ENCODE data around the gene FCHSD2. TPM values are rescaled to one million over a fixed set of nuclear protein-coding genes. Genes with fewer than 3 reads are reported as not detected.
A peak's percentile ranks its signal among the peaks of the same experiment; 100 is the strongest.

FCHSD2 gene
- polyA plus RNA-seq, 3 donors: 14.5 to 43.5 (median 16.6) TPM

DNA sequence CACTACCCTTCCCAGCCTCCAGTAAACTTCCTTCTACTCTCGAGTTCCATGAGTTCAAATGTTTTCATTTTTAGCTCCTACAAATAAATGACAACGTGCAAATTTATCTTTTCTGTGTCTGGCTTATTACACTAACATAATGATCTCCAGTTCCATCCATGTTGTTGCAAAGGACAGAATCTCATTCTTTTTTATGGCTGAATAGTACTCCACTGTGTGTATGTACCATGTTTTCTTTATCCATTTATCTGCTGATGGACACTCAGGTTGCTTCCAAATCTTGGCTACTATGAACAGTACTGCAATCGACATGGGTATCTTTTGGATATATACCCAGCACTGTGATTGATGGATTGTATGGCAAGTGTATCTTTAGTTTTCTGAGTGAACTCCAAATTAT is 34.5 kb downstream of the FCHSD2 start:
- intact Hi-C loops (cut with micrococcal nuclease): no loop called here
- Mint-ChIP-seq H3K27ac (no peak overlapping the region), H3K36me3 (peaks cover 8 to 15% of the 10 kb centered on the region in 2 donors), H3K4me3 (no peak overlapping the region), H3K9me3 (peaks cover 8 to 20% (median 14%) of the 10 kb centered on the region in 7 donors), H3K4me1 (peaks cover 3% of the 10 kb centered on the region), H3K27me3 (ENCODE audit: low read depth in 3 of 3) (no peaks in the 10 kb centered on the region)
- Histone ChIP-seq H3K27ac (ENCODE audit: low read depth in 1 of 2, low read length in 2 of 2) (no peak overlapping the region), H2AFZ (ENCODE audit: insufficient read depth, low read depth, low read length, poor library complexity, severe bottlenecking) (no peak overlapping the region), H3K9ac (ENCODE audit: insufficient read depth, low read length, poor library complexity, severe bottlenecking) (no peak overlapping the region), H3K4me2 (replicated peaks; ENCODE audit: extremely low read depth, low read length, poor library complexity, severe bottlenecking) (no peak overlapping the region), H3K9me3 (replicated peaks in 1 of 2; ENCODE audit: control insufficient read depth in 1 of 2, insufficient read depth in 1 of 2, low read length in 2 of 2) (peaks cover 0 to 5% of the 10 kb centered on the region in 2 donors), H4K20me1 (ENCODE audit: insufficient read depth, low read length) (peaks cover 33% of the 10 kb centered on the region), H3K4me3 (replicated peaks in 1 of 3; ENCODE audit: low read depth in 2 of 3, low read length in 3 of 3) (no peak overlapping the region), H3K79me2 (ENCODE audit: insufficient read depth, low read length) (peaks cover 53% of the 10 kb centered on the region), H3K27me3 (ENCODE audit: control insufficient read depth in 2 of 2, insufficient read depth in 2 of 2, low read length in 2 of 2) (no peaks in the 10 kb centered on the region), H3K4me1 (ENCODE audit: control insufficient read depth in 1 of 2, insufficient read depth in 2 of 2, low read length in 2 of 2) (no peaks in the 10 kb centered on the region), H3K36me3 (replicated peaks in 1 of 2; ENCODE audit: control insufficient read depth in 1 of 2, insufficient read depth in 2 of 2, low read length in 2 of 2) (peaks cover 0 to 15% of the 10 kb centered on the region in 2 donors)
- TF ChIP-seq, protein P1, sequence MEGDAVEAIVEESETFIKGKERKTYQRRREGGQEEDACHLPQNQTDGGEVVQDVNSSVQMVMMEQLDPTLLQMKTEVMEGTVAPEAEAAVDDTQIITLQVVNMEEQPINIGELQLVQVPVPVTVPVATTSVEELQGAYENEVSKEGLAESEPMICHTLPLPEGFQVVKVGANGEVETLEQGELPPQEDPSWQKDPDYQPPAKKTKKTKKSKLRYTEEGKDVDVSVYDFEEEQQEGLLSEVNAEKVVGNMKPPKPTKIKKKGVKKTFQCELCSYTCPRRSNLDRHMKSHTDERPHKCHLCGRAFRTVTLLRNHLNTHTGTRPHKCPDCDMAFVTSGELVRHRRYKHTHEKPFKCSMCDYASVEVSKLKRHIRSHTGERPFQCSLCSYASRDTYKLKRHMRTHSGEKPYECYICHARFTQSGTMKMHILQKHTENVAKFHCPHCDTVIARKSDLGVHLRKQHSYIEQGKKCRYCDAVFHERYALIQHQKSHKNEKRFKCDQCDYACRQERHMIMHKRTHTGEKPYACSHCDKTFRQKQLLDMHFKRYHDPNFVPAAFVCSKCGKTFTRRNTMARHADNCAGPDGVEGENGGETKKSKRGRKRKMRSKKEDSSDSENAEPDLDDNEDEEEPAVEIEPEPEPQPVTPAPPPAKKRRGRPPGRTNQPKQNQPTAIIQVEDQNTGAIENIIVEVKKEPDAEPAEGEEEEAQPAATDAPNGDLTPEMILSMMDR (IDR thresholded peaks at IDR 0.05): no peak
- WGBS (ENCODE audit: insufficient coverage): 85% methylated on average over 2 of the region's 3 CpGs
- DNase-seq: no peak

DNA sequence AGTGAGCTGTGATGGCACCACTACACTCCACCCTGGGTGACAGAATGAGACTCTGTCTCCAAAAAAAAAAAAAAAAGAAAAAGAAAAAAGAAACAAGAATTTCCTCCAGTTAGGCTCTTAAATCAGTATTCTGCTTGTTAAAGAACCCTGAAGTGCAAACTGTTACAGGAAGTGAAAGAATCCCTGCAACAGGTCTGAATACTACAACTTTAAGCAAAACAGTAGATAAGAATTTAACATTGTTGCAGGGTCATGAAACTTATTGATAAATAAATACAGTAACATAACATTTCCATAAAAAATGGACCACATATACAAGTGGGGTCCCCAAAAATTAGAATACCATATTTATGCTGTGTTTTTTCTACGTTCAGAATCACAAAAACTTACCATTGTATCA is 35.8 kb downstream of the FCHSD2 start:
- Mint-ChIP-seq H3K4me3 (no peak overlapping the region), H3K27ac (no peak overlapping the region), H3K27me3 (ENCODE audit: low read depth in 3 of 3) (no peaks in the 10 kb centered on the region), H3K36me3 (peaks cover 10 to 14% of the 10 kb centered on the region in 2 donors), H3K4me1 (peaks cover 5% of the 10 kb centered on the region), H3K9me3 (peaks cover 5 to 15% (median 12%) of the 10 kb centered on the region in 7 donors)
- Histone ChIP-seq H3K27ac (ENCODE audit: low read depth in 1 of 2, low read length in 2 of 2) (peak overlapping the region in 1 of 2 donors; percentile 42), H3K36me3 (replicated peaks in 1 of 2; ENCODE audit: control insufficient read depth in 1 of 2, insufficient read depth in 2 of 2, low read length in 2 of 2) (peaks cover 0 to 19% of the 10 kb centered on the region in 2 donors), H3K27me3 (ENCODE audit: control insufficient read depth in 2 of 2, insufficient read depth in 2 of 2, low read length in 2 of 2) (no peaks in the 10 kb centered on the region), H3K4me1 (ENCODE audit: control insufficient read depth in 1 of 2, insufficient read depth in 2 of 2, low read length in 2 of 2) (no peaks in the 10 kb centered on the region), H3K4me2 (replicated peaks; ENCODE audit: extremely low read depth, low read length, poor library complexity, severe bottlenecking) (no peak overlapping the region), H3K79me2 (ENCODE audit: insufficient read depth, low read length) (peaks cover 64% of the 10 kb centered on the region), H3K9ac (ENCODE audit: insufficient read depth, low read length, poor library complexity, severe bottlenecking) (no peak overlapping the region), H2AFZ (ENCODE audit: insufficient read depth, low read depth, low read length, poor library complexity, severe bottlenecking) (no peak overlapping the region), H3K4me3 (replicated peaks in 1 of 3; ENCODE audit: low read depth in 2 of 3, low read length in 3 of 3) (no peak overlapping the region), H4K20me1 (ENCODE audit: insufficient read depth, low read length) (peaks cover 45% of the 10 kb centered on the region), H3K9me3 (replicated peaks in 1 of 2; ENCODE audit: control insufficient read depth in 1 of 2, insufficient read depth in 1 of 2, low read length in 2 of 2) (peaks cover 0 to 5% of the 10 kb centered on the region in 2 donors)
- WGBS (ENCODE audit: insufficient coverage): 100% methylated on average over 1 of the region's 1 CpG
- DNase-seq: no peak
- TF ChIP-seq, protein P1 (IDR thresholded peaks at IDR 0.05): no peak
- intact Hi-C loops (cut with micrococcal nuclease): no loop called here

Measured in CD14-positive monocyte (primary cell).